CD4-positive, alpha-beta T cell treated with Interferon alpha-2 for 1 hour (primary cell): ENCODE measurements around the gene HLX.

ENCODE experiments used
- DNase-seq, 2 donors: peaks; one replicate each; pipeline ENCODE4 v3.0.0-alpha.2; 2020 to 2022

The HLX gene

DNA sequence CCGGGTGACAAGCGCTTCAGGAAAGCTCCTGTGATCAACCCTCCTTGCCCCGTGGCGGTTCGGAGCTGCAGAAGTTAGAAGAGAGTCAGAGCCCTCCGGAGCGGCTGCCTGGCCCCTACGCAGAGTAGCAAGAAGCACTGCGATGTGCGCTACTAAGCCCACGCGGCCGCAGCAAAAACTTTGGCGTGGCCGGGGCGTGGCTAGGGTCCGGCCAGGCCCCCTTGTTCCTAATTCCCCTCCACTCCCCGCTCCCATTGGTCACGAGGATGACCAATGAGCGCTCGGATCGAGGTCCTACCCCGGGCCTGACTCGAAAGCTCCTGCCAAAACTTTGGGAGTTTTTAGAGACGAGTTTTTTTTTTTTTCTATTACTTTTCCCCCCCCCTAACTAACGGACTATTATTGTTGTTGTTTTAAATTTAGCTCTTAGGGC lies at the start of gene HLX:
Gene HLX (plus strand): TSS at position 368 of the 433 bp plus-strand sequence. CDS start 415 bp downstream, outside the sequence.
- peak; percentile 34 to 82 for DNase-seq

- DNase-seq = no peak
Observed at GRCh38 chr1:220833436-220833835, 45.8 kb upstream of the HLX start.

DNA sequence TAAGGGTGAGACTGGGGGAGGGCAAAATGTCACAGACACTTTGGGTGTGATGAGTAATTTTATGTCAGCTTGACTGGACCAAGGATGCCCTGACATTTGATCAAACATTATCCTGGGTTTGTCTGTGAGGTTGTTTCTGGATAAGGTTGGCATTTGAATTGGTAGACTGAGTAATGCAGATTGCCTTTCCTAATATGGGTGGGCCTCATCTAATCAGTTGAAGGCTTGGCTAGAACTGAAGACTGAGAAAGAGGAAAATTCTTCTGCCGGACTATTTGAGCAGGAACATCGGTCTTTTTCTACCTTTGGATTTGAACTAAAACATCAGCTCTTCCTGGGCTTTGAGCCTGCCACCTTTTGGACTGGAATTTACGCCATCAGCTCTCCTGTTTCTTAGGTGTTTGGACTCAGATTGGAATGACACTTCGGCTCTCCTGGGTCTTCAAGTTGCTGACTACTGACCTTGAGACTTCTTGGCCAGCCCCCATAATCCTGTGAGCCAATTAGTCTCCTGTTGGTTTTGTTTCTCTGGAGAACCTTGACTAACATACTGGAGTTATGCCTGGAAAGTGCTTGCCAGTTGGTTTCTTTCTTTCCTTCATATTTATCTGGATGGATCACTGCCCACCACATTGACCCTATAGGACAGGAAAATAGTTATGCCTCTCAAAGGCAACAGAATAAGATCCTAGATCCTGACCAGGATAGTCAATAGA lies 44.9 kb upstream of the HLX start:
- no peak for DNase-seq

DNA sequence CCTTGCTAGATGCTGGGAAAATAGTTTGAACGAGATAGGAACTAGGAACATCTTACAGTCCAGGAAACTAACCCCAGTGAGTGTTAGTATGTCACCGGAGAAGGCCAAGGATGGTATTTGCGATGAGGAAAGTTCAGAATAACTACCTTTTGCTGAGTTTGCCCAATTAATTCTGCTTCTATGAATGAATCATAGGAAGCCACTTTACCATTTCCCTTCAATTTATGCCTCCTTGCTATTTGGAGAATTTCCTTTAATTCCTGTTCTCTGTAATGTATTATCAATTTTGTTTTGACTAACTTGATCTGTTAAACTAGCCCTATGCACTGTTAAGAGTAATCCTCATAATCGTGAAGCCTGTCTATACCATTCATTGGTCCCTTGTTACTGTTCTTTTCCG lies 40.7 kb upstream of the HLX start:
- DNase-seq = no peak

- DNase-seq = no peak
Observed at GRCh38 chr1:220839474-220839873, 39.8 kb upstream of the HLX start.

GRCh38 chr1:220841293-220841692 lies 38.0 kb upstream of the HLX start:
- no peak for DNase-seq

GRCh38 chr1:220843481-220844011 lies 35.7 kb upstream of the HLX start:
- DNase-seq = no peak

DNA sequence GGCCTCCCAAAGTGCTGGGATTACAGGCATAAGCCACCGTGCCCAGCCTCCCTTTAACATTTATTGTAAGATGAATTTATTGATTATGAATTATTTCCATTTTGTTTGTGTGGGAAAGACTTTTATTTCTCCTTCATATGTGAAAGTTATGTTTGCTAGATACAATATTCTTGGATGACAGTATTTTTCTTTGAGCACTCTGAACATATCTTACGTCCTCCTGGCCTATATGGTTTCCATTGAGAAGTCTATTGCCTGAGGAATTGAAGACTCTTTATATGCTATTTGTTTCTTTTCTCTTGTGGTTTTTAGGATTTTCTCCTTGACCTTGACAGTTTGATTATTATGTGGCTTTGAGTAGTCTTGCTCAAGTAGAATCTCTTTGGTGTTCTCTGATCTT lies 26.8 kb upstream of the HLX start:
- no peak for DNase-seq

DNA sequence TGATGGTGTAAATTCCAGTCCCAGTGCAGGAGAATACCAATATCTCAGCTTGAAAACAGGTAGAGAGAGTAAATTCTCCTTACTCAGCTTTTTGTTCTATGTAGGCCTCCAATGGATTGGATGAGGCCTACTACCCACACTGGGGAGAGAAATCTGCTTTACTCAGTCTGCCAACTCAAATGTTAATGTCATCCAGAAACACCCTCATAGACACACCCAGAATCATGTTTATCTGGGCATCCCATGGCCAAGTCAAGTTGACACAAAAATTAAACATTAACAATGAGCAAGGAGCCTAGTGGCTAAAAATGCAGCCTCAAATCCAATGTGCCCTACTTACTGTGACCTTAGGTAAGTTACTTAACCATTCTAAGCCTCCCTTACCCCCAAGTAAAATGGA lies 6.9 kb upstream of the HLX start:
- DNase-seq = no peak

DNA sequence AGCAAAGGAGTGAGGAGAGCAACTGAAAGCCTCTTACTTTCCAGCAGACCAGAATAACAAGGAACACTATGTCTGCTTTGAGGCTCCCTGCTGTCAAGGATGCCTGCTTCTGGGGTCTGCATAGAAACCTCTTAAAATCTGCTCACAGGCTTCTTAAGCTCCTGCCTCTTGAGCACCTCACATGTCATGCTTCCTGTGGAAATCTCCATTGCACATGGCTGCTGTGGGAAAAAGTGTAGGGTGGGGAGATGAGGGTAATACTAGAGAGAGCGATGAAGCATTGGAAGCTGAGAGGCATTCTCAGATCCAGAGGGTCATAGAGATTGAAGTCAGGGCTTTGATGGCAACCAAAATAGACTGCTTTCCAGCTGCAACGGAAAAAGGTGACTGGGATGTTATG lies 6.2 kb upstream of the HLX start:
- DNase-seq = no peak

DNA sequence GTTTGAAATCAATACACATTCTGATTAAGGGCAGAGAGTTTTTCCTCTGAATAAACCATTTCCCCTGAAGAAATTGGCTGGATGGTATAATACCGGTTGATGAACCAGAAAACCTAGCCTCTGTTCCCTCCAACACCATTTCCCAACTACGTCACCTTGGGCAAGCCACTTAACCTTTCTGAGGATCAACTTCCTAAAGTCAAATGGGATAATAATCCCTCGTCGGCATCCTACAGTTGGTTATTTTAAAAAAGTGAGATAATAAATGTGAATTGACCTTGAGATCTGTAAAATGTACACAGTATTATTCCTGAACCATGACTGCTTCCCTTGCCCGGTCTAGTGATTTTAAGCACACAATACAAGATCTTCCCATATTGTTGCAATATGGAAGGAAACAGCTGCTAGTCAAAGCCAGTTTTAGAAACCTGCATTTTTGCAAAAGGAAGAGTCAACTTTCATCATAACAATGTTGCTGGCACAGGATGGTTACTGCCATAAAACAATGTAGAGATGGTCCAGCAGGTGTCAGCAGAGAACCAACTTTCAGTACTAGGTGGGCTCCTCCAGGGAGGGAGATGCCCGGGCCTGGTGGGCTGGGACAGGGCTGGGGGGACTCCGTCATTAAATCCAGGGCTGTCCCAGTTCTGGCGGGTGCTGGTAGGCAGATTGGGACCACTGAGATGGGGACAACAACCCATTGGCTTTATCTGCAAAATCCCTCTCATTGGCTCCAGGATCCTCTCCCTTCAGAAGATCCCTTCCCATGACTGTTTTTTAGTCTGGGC lies 5.2 kb upstream of the HLX start:
- DNase-seq = no peak

GRCh38 chr1:220875260-220875659 lies 4.0 kb upstream of the HLX start:
- DNase-seq = no peak

DNA sequence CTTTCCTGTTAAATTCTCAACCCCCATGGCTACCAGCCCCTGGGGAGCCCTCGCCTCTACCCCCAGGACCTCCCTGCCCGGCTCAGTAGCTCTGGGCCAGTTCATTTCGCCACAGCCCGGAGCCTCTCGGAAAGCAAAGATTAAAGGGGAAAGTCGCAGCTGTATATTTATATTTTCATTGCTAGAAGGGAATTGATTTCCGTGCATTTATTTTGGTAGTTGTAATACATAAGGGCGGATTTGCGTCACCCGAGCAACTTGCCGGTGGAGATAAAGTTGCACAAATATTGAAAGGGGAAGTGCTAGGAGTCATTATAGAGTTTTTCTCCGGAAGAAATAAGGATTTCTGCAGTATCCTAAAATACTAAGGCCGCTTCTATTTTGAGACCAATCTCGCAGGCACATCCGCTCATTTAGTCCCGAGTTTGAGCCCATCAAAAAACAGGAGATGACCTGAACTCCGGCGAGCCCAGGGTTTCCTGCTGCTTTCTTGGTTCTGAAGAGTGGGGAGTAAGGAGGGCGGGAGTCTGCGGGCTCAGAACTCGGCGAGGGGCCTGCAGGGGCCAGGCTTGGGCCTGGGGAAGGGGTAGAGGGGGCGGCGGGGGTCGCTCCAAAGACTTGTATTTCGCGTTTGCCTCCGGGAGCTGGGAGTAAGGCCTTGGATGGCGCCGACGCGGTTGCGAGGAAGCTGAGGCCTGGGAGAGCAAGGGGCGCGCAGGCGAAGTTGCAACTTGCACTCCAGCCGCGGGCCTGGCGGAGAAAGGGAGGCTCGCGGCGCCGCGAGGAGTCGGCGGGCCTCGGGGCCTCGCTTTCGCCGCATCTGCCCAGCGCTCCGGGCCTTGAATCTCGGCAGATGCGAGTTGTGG lies 2.5 kb upstream of the HLX start:
- DNase-seq = peak in 1 of 2 donors; percentile 46

GRCh38 chr1:220877377-220878095 lies 1.7 kb upstream of the HLX start:
- no peak for DNase-seq

- no peak for DNase-seq
Observed at GRCh38 chr1:220878191-220879075, 810 bp upstream of the HLX start.

DNA sequence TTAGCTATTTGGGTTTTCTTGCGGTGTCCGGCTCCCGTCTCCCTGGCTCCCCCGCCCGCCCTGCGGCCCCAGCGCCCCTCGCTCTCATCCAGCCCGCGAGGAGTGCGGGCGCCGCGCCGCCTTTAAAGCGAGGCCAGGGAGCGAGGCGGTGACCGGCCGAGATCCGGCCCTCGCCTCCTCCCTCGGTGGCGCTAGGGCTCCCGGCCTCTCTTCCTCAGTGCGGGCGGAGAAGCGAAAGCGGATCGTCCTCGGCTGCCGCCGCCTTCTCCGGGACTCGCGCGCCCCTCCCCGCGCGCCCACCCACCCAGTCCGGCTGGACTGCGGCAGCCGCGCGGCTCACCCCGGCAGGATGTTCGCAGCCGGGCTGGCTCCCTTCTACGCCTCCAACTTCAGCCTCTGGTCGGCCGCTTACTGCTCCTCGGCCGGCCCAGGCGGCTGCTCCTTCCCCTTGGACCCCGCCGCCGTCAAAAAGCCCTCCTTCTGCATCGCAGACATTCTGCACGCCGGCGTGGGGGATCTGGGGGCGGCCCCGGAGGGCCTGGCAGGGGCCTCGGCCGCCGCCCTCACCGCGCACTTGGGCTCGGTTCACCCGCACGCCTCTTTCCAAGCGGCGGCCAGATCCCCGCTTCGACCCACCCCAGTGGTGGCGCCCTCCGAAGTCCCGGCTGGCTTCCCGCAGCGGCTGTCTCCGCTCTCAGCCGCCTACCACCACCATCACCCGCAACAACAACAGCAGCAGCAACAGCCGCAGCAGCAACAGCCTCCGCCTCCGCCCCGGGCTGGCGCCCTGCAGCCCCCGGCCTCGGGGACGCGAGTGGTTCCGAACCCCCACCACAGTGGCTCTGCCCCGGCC lies 492 bp downstream of the HLX start:
- no peak for DNase-seq

- DNase-seq = no peak
Observed at GRCh38 chr1:220880362-220880670, 1.1 kb downstream of the HLX start.

GRCh38 chr1:220880726-220881506 lies 1.7 kb downstream of the HLX start:
- peak in 1 of 2 donors; percentile 69 for DNase-seq

DNA sequence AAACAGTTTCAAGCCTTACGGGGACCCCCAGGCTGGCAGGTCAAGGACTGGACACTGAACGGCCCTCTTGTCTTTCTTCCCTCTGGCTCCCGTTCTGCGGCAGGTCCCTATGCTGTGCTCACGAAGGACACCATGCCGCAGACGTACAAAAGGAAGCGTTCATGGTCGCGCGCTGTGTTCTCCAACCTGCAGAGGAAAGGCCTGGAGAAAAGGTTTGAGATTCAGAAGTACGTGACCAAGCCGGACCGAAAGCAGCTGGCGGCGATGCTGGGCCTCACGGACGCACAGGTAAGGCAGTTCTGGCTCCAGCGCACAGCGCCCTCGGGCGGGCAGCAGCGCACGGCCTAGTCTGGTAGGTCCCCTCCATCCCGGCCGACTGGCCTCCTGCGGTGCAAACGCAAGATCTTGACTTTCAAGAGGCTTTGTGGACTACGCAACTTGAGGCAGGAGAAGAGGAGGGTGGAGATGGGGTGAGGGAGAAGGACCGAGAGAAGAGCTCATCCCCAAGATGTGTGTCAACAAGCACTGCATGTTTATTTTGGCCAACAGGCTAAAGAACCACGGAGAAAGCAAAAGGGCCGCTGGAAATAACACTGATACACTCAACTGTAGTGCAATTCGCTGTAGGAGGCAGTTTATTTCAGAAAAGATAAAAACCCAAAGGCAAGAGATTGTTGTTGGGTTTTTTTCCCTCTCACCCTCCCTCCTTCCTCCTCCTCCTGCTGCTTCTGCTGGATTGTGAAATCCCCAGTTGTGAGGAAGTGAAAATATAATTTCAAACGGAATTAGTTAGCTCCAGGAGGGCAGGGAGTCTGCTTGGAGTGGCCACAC lies 3.0 kb downstream of the HLX start:
- no peak for DNase-seq
